Measurements from ENCODE around the gene SZRD1. TPM values are rescaled to one million over a fixed set of nuclear protein-coding genes. Genes with fewer than 3 reads are reported as not detected.

SZRD1 gene
- total and polyA plus RNA-seq, 2 of the 8 experiments (the other 6 are each of a cell fraction or from before 2014, with no cell fraction given): 97.8 to 108 TPM

GRCh38 chr1:16436946-16437474 is 70.0 kb downstream of the SZRD1 start, which contains the start of gene SPATA21:
Gene SPATA21 (minus strand): TSS chr1:16437424. CDS start chr1:16431371, 6,053 bp downstream.
- H3K18ac ChIP-seq (ENCODE audit: extremely low read depth, low read length): no peak within 1 kb of the TSS
- H3K9ac ChIP-seq (replicated peaks in 1 of 4; ENCODE audit: extremely low read depth in 1 of 4, low read depth in 3 of 4, low read length in 3 of 4): peak within 1 kb of the TSS in 1 of 4 experiments; percentile 38; a peak in 1 of 7 replicates
- H2AK5ac ChIP-seq (ENCODE audit: low read depth, low read length): no peak within 1 kb of the TSS
- no peak within 1 kb of the TSS for H4K91ac ChIP-seq (replicated peaks; ENCODE audit: insufficient read length, low read length)
- H4K20me1 ChIP-seq (replicated peaks in 1 of 2; ENCODE audit: control insufficient read depth in 1 of 2, insufficient read depth in 2 of 2, low read length in 2 of 2): peaks cover 0 to 4% of the 10 kb centered on the region in 2 experiments
- POLR2A ChIA-PET (ENCODE audit: partially characterized antibody): interaction anchor here (0.5 to 1.0 kb wide), 2 partner anchors 39 to 907 kb away, joined by 3 read pairs; no protein-coding TSS in a partner anchor
- H2AFZ ChIP-seq (ENCODE audit: low read length): no peak within 1 kb of the TSS
- no peak within 1 kb of the TSS for H3K23ac ChIP-seq (ENCODE audit: insufficient read length)
- CTCF ChIA-PET (ENCODE audit: partially characterized antibody): interaction anchor here (0.9 kb wide), 1 partner anchor 54 kb away, joined by 3 read pairs; no protein-coding TSS in a partner anchor
- H2BK15ac ChIP-seq (ENCODE audit: low read length): no peak within 1 kb of the TSS
- H3K79me2 ChIP-seq (ENCODE audit: control insufficient read depth in 1 of 2, insufficient read depth in 2 of 2, low read length in 2 of 2): no peaks in the 10 kb centered on the region
- no peak within 1 kb of the TSS for H2BK5ac ChIP-seq (ENCODE audit: low read depth, low read length)
- H3K79me1 ChIP-seq (ENCODE audit: low read depth, low read length): no peaks in the 10 kb centered on the region; the same call in 1 of the 2 replicates
- no peak within 1 kb of the TSS for H3K4me3 ChIP-seq (ENCODE audit: extremely low read depth in 1 of 4, insufficient read depth in 2 of 4, low read depth in 3 of 4, low read length in 4 of 4)
- no peak within 1 kb of the TSS for H3K14ac ChIP-seq (ENCODE audit: insufficient read length)
- H3K27me3 ChIP-seq (replicated peaks in 1 of 4; ENCODE audit: control insufficient read depth in 3 of 4, extremely low read depth in 1 of 4, insufficient read depth in 3 of 4, low read length in 3 of 4): peaks cover 0 to 4% (median 3%) of the 10 kb centered on the region in 4 experiments; a peak in 1 of 7 replicates
- H3K4me2 ChIP-seq (ENCODE audit: insufficient read depth in 1 of 2, low read depth in 2 of 2, low read length in 2 of 2): no peak within 1 kb of the TSS
- H3K4me1 ChIP-seq (replicated peaks in 1 of 4; ENCODE audit: control insufficient read depth in 3 of 4, insufficient read depth in 4 of 4, low read length in 3 of 4): peaks cover 0 to 2% (median 0%) of the 10 kb centered on the region in 4 experiments; a peak in 4 of 7 replicates
- no peak within 1 kb of the TSS for H3K4ac ChIP-seq (replicated peaks; ENCODE audit: insufficient read length, low read depth, low read length)
- no peak within 1 kb of the TSS for H2BK120ac ChIP-seq (replicated peaks; ENCODE audit: low read depth, low read length)
- no peaks in the 10 kb centered on the region for H3K36me3 ChIP-seq (ENCODE audit: control insufficient read depth in 2 of 4, insufficient read depth in 4 of 4, low read length in 3 of 4)
- WGBS, 2 experiments (ENCODE audit: extremely low coverage in 1 of 2, insufficient coverage in 1 of 2, insufficient read length in 1 of 2, insufficient replicate concordance in 2 of 2, low coverage in 1 of 2, low lambda C conversion rate in 2 of 2, missing lambda C conversion rate in 1 of 2): 74% methylated on average over 3 of the region's 3 CpGs; no CpG with 5 or more reads in 1 of the 2 experiments
- H3K9me3 ChIP-seq (ENCODE audit: insufficient read depth in 2 of 2, low read depth in 1 of 2, low read length in 1 of 2): no peaks in the 10 kb centered on the region
- DNase-seq (ENCODE audit: low read depth in 1 of 2, low spot score in 2 of 2) (no peak), FAIRE-seq (no peak)
- TF ChIP-seq SAP30 (IDR thresholded peaks at IDR 0.05; ENCODE audit: insufficient read depth, insufficient replicate concordance, low read length) (no peak), TBP (IDR thresholded peaks at IDR 0.05; ENCODE audit: low read depth, low read length) (no peak), KDM1A (IDR thresholded peaks at IDR 0.05; ENCODE audit: borderline replicate concordance, low read length) (no peak), BCL11A (IDR thresholded peaks at IDR 0.05; ENCODE audit: low read depth in 2 of 2, low read length in 2 of 2) (no peak), EZH2 (IDR thresholded peaks at IDR 0.05; ENCODE audit: low read depth, low read length, severe bottlenecking) (no peak), USF2 (IDR thresholded peaks at IDR 0.05; ENCODE audit: low read length) (no peak), TAF1 (IDR thresholded peaks at IDR 0.05; ENCODE audit: low read depth, low read length) (no peak), SP1 (IDR thresholded peaks at IDR 0.05; ENCODE audit: low read depth, low read length) (no peak)
- no peak within 1 kb of the TSS for H2BK12ac ChIP-seq (ENCODE audit: low read depth, low read length)
- H2BK20ac ChIP-seq (ENCODE audit: low read length): no peak within 1 kb of the TSS
- H3K23me2 ChIP-seq (ENCODE audit: low read depth, low read length): peaks cover 4% of the 10 kb centered on the region; the same call in 1 of the 2 replicates
- no peak within 1 kb of the TSS for H4K5ac ChIP-seq (ENCODE audit: insufficient read length, low read depth, low read length)
- H3K27ac ChIP-seq (ENCODE audit: low read depth, low read length): no peak within 1 kb of the TSS
- no peak within 1 kb of the TSS for H3K56ac ChIP-seq (replicated peaks; ENCODE audit: insufficient read length, low read depth, low read length)
- H4K8ac ChIP-seq (ENCODE audit: extremely low read depth, insufficient read depth, low read length): no peak within 1 kb of the TSS

All from H1 (cell line).